H9 (cell line): ENCODE measurements around the gene NEB. TPM values are rescaled to one million over a fixed set of nuclear protein-coding genes. Genes with fewer than 3 reads are reported as not detected.

Source experiments
- DNase-seq: peaks from one replicate; pipeline ENCODE4 v3.0.0-alpha.2; 2017
- H2AFZ ChIP-seq: one replicate; pipeline ENCODE4 v1.6.1; 2013; ENCODE audit warnings: mild to moderate bottlenecking, low read length, control low read depth, moderate library complexity
- H2AK5ac ChIP-seq: 2 replicates; pipeline ENCODE4 v1.6.1; 2013; ENCODE audit warnings: low read length, control low read depth, mixed read lengths; ENCODE audit not compliant: insufficient read length
- H2BK120ac ChIP-seq: one replicate; pipeline ENCODE4 v1.6.1; 2013; ENCODE audit warnings: low read depth, mild to moderate bottlenecking, low read length, control low read depth, inconsistent platforms; ENCODE audit not compliant: poor library complexity, severe bottlenecking
- H2BK12ac ChIP-seq: 2 replicates; pipeline ENCODE4 v1.6.1; 2013; ENCODE audit warnings: low read length, control low read depth, mixed read lengths, low read depth; ENCODE audit not compliant: insufficient read length
- H2BK15ac ChIP-seq: 2 replicates; pipeline ENCODE4 v1.6.1; 2013; ENCODE audit warnings: low read depth, low read length, control low read depth
- H2BK20ac ChIP-seq: one replicate; pipeline ENCODE4 v1.6.1; 2013; ENCODE audit warnings: low read depth, mild to moderate bottlenecking, low read length, control low read depth, inconsistent platforms; ENCODE audit not compliant: poor library complexity, severe bottlenecking
- H2BK5ac ChIP-seq: 2 replicates; pipeline ENCODE4 v1.6.1; 2013; ENCODE audit warnings: low read length, control low read depth, mixed read lengths; ENCODE audit not compliant: insufficient read length
- H3K14ac ChIP-seq: 2 replicates; pipeline ENCODE4 v1.6.1; 2013; ENCODE audit warnings: low read length, control low read depth; ENCODE audit not compliant: insufficient read depth
- H3K18ac ChIP-seq: 2 replicates; pipeline ENCODE4 v1.6.1; 2013; ENCODE audit warnings: low read depth, mild to moderate bottlenecking, mixed read lengths, low read length, control low read depth; ENCODE audit not compliant: insufficient read length
- H3K23ac ChIP-seq: 2 replicates; pipeline ENCODE4 v1.6.1; 2013; ENCODE audit warnings: low read length, control low read depth, mixed read lengths, low read depth; ENCODE audit not compliant: insufficient read length
- H3K23me2 ChIP-seq: 2 replicates; pipeline ENCODE4 v1.6.1; 2013; ENCODE audit warnings: low read depth, mild to moderate bottlenecking, mixed read lengths, low read length, control low read depth; ENCODE audit not compliant: insufficient read length, poor library complexity, severe bottlenecking
- H3K27ac ChIP-seq: 2 replicates; pipeline ENCODE4 v1.5.1; 2013; ENCODE audit warnings: low read length, control low read depth, mixed read lengths, low read depth; ENCODE audit not compliant: insufficient read length
- H3K27me3 ChIP-seq: 2 replicates; pipeline ENCODE4 v1.6.1; 2013; ENCODE audit warnings: low read length, control low read depth, inconsistent platforms; ENCODE audit not compliant: insufficient read depth
- H3K4ac ChIP-seq: 2 replicates; pipeline ENCODE4 v1.6.1; 2013; ENCODE audit warnings: low read depth, mild to moderate bottlenecking, control low read depth, inconsistent platforms, low read length, moderate library complexity
- H3K4me1 ChIP-seq: 2 replicates; pipeline ENCODE4 v1.6.1; 2013; ENCODE audit warnings: low read length, control low read depth, inconsistent platforms; ENCODE audit not compliant: insufficient read depth
- H3K4me2 ChIP-seq: 2 replicates; pipeline ENCODE4 v1.6.1; 2013; ENCODE audit warnings: low read length, control low read depth, mixed read lengths; ENCODE audit not compliant: insufficient read length, insufficient read depth
- H3K56ac ChIP-seq: 2 replicates; pipeline ENCODE4 v1.6.1; 2013; ENCODE audit warnings: low read depth, mild to moderate bottlenecking, mixed read lengths, low read length, control low read depth; ENCODE audit not compliant: insufficient read length
- H3K79me1 ChIP-seq: 2 replicates; pipeline ENCODE4 v1.6.1; 2013; ENCODE audit warnings: low read depth, mild to moderate bottlenecking, moderate library complexity, low read length, control low read depth, inconsistent platforms; ENCODE audit not compliant: insufficient read depth, poor library complexity, severe bottlenecking
- H3K79me2 ChIP-seq: 2 replicates; pipeline ENCODE4 v1.6.1; 2013; ENCODE audit warnings: low read length, control low read depth, inconsistent platforms; ENCODE audit not compliant: insufficient read depth
- H3K9ac ChIP-seq: 2 replicates; pipeline ENCODE4 v1.6.1; 2013; ENCODE audit warnings: low read length, control low read depth, mixed read lengths; ENCODE audit not compliant: insufficient read length; ENCODE audit errors: extremely low read depth
- H3K9me3 ChIP-seq: one replicate; pipeline ENCODE4 v1.6.1; 2013; ENCODE audit warnings: low read depth, low read length, inconsistent platforms; ENCODE audit not compliant: control insufficient read depth
- H3T11ph ChIP-seq: one replicate; pipeline ENCODE4 v1.6.1; 2013; ENCODE audit warnings: mild to moderate bottlenecking, low read length, control low read depth, inconsistent platforms
- H4K20me1 ChIP-seq: one replicate; pipeline ENCODE4 v1.6.1; 2013; ENCODE audit not compliant: control insufficient read depth, insufficient read length, insufficient read depth
- H4K5ac ChIP-seq: 2 replicates; pipeline ENCODE4 v1.6.1; 2013; ENCODE audit warnings: low read depth, mild to moderate bottlenecking, mixed read lengths, low read length, control low read depth; ENCODE audit not compliant: insufficient read length
- H4K8ac ChIP-seq: replicated peaks from 2 replicates; pipeline ENCODE4 v1.6.1; 2013; ENCODE audit warnings: low read length, control low read depth, mixed read lengths, low read depth; ENCODE audit not compliant: insufficient read length
- H4K91ac ChIP-seq: 2 replicates; pipeline ENCODE4 v1.6.1; 2013; ENCODE audit warnings: low read depth, mild to moderate bottlenecking, moderate library complexity, mixed read lengths, low read length, control low read depth; ENCODE audit not compliant: insufficient read length
- H3K27ac Mint-ChIP-seq, 3 experiments: 2 replicates in 2 of 3; 3 replicates in 1 of 3; pipeline ENCODE4 v1.8.0; 2020 to 2021; ENCODE audit warnings: mixed read lengths in 3 of 3, mild to moderate bottlenecking in 1 of 3, moderate library complexity in 1 of 3
- H3K27me3 Mint-ChIP-seq: 2 replicates; pipeline ENCODE4 v1.8.0; 2021; ENCODE audit warnings: low read depth, mild to moderate bottlenecking, moderate library complexity, mixed read lengths
- H3K36me3 Mint-ChIP-seq, 3 experiments: 2 replicates in 2 of 3; 3 replicates in 1 of 3; pipeline ENCODE4 v1.8.0; 2020 to 2021; ENCODE audit warnings: low read depth in 3 of 3, mixed read lengths in 3 of 3; ENCODE audit not compliant: insufficient read depth in 1 of 3
- H3K4me1 Mint-ChIP-seq, 2 experiments: 2 replicates each; pipeline ENCODE4 v1.8.0; 2020; ENCODE audit warnings: mixed read lengths in 2 of 2
- H3K4me3 Mint-ChIP-seq, 2 experiments: 2 replicates in 1 of 2; 3 replicates in 1 of 2; pipeline ENCODE4 v1.8.0; 2020 to 2021; ENCODE audit warnings: mild to moderate bottlenecking in 2 of 2, mixed read lengths in 2 of 2, moderate library complexity in 1 of 2
- H3K9me3 Mint-ChIP-seq, 2 experiments: 2 replicates in 1 of 2; 3 replicates in 1 of 2; pipeline ENCODE4 v1.8.0; 2020; ENCODE audit warnings: mild to moderate bottlenecking in 2 of 2, mixed read lengths in 2 of 2, moderate library complexity in 1 of 2
- WGBS: extraction: QIAGEN DNeasy Blood & Tissue Kit; methylation state at CpG from one replicate; pipeline ENCODE4 v1.1.7; 2013; ENCODE audit warnings: missing lambda C conversion rate, low lambda C conversion rate, mixed read lengths; ENCODE audit not compliant: insufficient read length; ENCODE audit errors: extremely low coverage; 5-methylcytosine and 5-hydroxymethylcytosine counted together
- total RNA-seq: library from RNA; stranded (reverse); gene quantifications from 2 replicates; pipeline ENCODE4 v1.2.1, GENCODE V29; 2021
- TF ChIP-seq, protein P1 (sequence below): fragments of 200-600 bp; sonication (generic); conservative IDR thresholded peaks from 3 replicates; pipeline ENCODE4 v1.8.0; 2021; ENCODE audit warnings: antibody characterized with exemption, mild to moderate bottlenecking

The NEB gene
- total RNA-seq, 1 experiment from 2014 or later, result 0.98 TPM

DNA sequence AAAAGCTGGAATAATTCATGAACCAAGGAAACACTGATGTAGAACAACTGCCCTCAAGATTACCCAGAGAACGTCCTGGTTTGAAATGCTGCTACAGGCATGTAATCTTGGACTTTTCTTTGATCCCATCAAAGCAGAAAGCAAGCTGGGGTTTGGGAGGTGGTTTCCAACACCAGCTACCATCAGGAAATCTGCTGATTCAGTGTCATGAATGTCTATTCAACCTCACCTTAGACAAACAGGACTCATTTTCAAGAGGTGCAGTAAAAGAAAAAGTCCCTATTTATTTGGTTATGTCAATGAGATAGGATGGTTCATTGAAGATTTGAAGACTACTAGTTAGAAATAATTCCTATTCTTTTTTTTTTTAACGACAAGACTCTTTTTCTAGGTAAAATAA, 72.7 kb downstream of the NEB start:
- no peak overlapping the region for H3K56ac ChIP-seq
- H3K27me3 Mint-ChIP-seq, result no peaks in the 10 kb centered on the region
- no peak overlapping the region for H3K14ac ChIP-seq
- no peaks in the 10 kb centered on the region for H3K79me1 ChIP-seq
- H2BK120ac ChIP-seq, result no peak overlapping the region
- H2AFZ ChIP-seq, result no peak overlapping the region
- H2BK5ac ChIP-seq, result no peak overlapping the region
- H3K23ac ChIP-seq, result no peak overlapping the region
- H4K91ac ChIP-seq, result no peak overlapping the region
- H3K23me2 ChIP-seq, result no peaks in the 10 kb centered on the region
- H3K27ac Mint-ChIP-seq, result no peak overlapping the region
- no peak overlapping the region for H2BK15ac ChIP-seq
- H3K4me2 ChIP-seq, result no peak overlapping the region
- H3K36me3 Mint-ChIP-seq, result no peaks in the 10 kb centered on the region
- no peak overlapping the region for H4K8ac ChIP-seq
- TF ChIP-seq, protein P1, sequence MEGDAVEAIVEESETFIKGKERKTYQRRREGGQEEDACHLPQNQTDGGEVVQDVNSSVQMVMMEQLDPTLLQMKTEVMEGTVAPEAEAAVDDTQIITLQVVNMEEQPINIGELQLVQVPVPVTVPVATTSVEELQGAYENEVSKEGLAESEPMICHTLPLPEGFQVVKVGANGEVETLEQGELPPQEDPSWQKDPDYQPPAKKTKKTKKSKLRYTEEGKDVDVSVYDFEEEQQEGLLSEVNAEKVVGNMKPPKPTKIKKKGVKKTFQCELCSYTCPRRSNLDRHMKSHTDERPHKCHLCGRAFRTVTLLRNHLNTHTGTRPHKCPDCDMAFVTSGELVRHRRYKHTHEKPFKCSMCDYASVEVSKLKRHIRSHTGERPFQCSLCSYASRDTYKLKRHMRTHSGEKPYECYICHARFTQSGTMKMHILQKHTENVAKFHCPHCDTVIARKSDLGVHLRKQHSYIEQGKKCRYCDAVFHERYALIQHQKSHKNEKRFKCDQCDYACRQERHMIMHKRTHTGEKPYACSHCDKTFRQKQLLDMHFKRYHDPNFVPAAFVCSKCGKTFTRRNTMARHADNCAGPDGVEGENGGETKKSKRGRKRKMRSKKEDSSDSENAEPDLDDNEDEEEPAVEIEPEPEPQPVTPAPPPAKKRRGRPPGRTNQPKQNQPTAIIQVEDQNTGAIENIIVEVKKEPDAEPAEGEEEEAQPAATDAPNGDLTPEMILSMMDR, result no peak
- H3K79me2 ChIP-seq, result no peaks in the 10 kb centered on the region
- H3K9me3 Mint-ChIP-seq, result no peaks in the 10 kb centered on the region
- no peak overlapping the region for H2BK12ac ChIP-seq
- H3T11ph ChIP-seq, result no peak overlapping the region
- no peak for DNase-seq
- H3K4me1 Mint-ChIP-seq, result peaks cover 4 to 6% of the 10 kb centered on the region in 2 experiments; a peak in 3 of 4 replicates
- no peak overlapping the region for H2AK5ac ChIP-seq
- no peaks in the 10 kb centered on the region for H3K4me1 ChIP-seq
- H3K9me3 ChIP-seq, result no peaks in the 10 kb centered on the region
- no peak overlapping the region for H3K18ac ChIP-seq
- H4K20me1 ChIP-seq, result no peaks in the 10 kb centered on the region
- no peak overlapping the region for H3K4me3 Mint-ChIP-seq
- H2BK20ac ChIP-seq, result no peak overlapping the region
- no CpG with 5 or more reads among the region's 2 CpGs for WGBS
- H3K4ac ChIP-seq, result no peak overlapping the region
- no peak overlapping the region for H3K9ac ChIP-seq
- no peaks in the 10 kb centered on the region for H3K27me3 ChIP-seq
- H4K5ac ChIP-seq, result no peak overlapping the region
- no peak overlapping the region for H3K27ac ChIP-seq
